LNCAP (cell line): ENCODE data around the gene LRP6.

Source experiments
- CTCF ChIP-seq: fragments of 450-650 bp; IDR thresholded peaks from 2 replicates; pipeline ENCODE4 v1.5.1; 2017; ENCODE audit warnings: mild to moderate bottlenecking

Gene LRP6

GRCh38 chr12:12123036-12123604 is 143.7 kb downstream of the LRP6 start:
- no peak for TF ChIP-seq CTCF

- no peak for TF ChIP-seq CTCF
These were observed 145.8 kb downstream of the LRP6 start for GRCh38 chr12:12121061-12121460.

GRCh38 chr12:12116677-12117076 is 150.2 kb downstream of the LRP6 start:
- TF ChIP-seq CTCF, result no peak

GRCh38 chr12:12115514-12115913 is 151.3 kb downstream of the LRP6 start:
- no peak for TF ChIP-seq CTCF

- no peak for TF ChIP-seq CTCF
These were observed 158.3 kb downstream of the LRP6 start for GRCh38 chr12:12108441-12109058.

GRCh38 chr12:12107678-12108077 is 159.2 kb downstream of the LRP6 start:
- no peak for TF ChIP-seq CTCF

- no peak for TF ChIP-seq CTCF
These were observed 167.7 kb downstream of the LRP6 start for GRCh38 chr12:12099102-12099501.

GRCh38 chr12:12098691-12099015 is 168.2 kb downstream of the LRP6 start:
- no peak for TF ChIP-seq CTCF
